ENCODE measurements around the gene HSPA14. TPM values are rescaled to one million over a fixed set of nuclear protein-coding genes. Genes with fewer than 3 reads are reported as not detected.

HSPA14 gene
- total RNA-seq, 3 donors from 2014 or later (not counting 1 experiment from before 2014, with no cell fraction given): 18.9 to 25.6 (median 24.5) TPM

GRCh38 chr10:14838582-14839304 is 637 bp downstream of the HSPA14 start:
- peak; percentile 32 to 49 for DNase-seq
- no peaks in the 10 kb centered on the region for H3K27me3 Mint-ChIP-seq (ENCODE audit: low read depth in 2 of 2)
- H3K36me3 Mint-ChIP-seq: no peaks in the 10 kb centered on the region
- intact Hi-C loops (cut with micrococcal nuclease): loop anchor here (1.0 to 5.0 kb wide), 7 partner anchors 40 to 341 kb away; partner anchors contain the start of genes DCLRE1C, RPP38 and SUV39H2
- H3K9me3 Mint-ChIP-seq: no peaks in the 10 kb centered on the region
- peak overlapping the region; percentile 92 for H3K27ac ChIP-seq (ENCODE audit: low read length)
- H3K4me3 ChIP-seq (ENCODE audit: low read length): peak overlapping the region; percentile 95
- H3K36me3 ChIP-seq (ENCODE audit: control insufficient read depth, insufficient read depth, low read length): peaks cover 27% of the 10 kb centered on the region
- H3K4me1 Mint-ChIP-seq: peaks cover 15 to 30% of the 10 kb centered on the region in 2 donors
- H3K4me3 Mint-ChIP-seq: peak overlapping the region; percentile 95
- peak overlapping the region; percentile 91 to 98 for H3K27ac Mint-ChIP-seq
- TF ChIP-seq CTCF (IDR thresholded peaks at IDR 0.05): no peak
- WGBS (ENCODE audit: insufficient coverage): under 1% methylated on average over 60 of the region's 60 CpGs
- H3K27me3 ChIP-seq (ENCODE audit: control insufficient read depth, insufficient read depth, low read length): no peaks in the 10 kb centered on the region
- H3K4me1 ChIP-seq (ENCODE audit: control insufficient read depth, insufficient read depth, low read length): peaks cover 20% of the 10 kb centered on the region
- no peaks in the 10 kb centered on the region for H3K9me3 ChIP-seq (ENCODE audit: control insufficient read depth, insufficient read depth, low read length)
- peak in 1 of 3 donors; percentile 1 for ATAC-seq

GRCh38 chr10:14839305-14839695 is 1.2 kb downstream of the HSPA14 start:
- H3K9me3 Mint-ChIP-seq: no peaks in the 10 kb centered on the region
- H3K27me3 Mint-ChIP-seq (ENCODE audit: low read depth in 2 of 2): no peaks in the 10 kb centered on the region
- peaks cover 15 to 30% of the 10 kb centered on the region in 2 donors for H3K4me1 Mint-ChIP-seq
- ATAC-seq (no peak), DNase-seq (peak in 1 of 2 donors; percentile 10)
- intact Hi-C loops (cut with micrococcal nuclease): loop anchor here (5.0 kb wide), 5 partner anchors 113 to 342 kb away; partner anchors contain the start of gene DCLRE1C
- Histone ChIP-seq H3K4me3 (ENCODE audit: low read length) (peak overlapping the region; percentile 95), H3K36me3 (ENCODE audit: control insufficient read depth, insufficient read depth, low read length) (peaks cover 32% of the 10 kb centered on the region), H3K4me1 (ENCODE audit: control insufficient read depth, insufficient read depth, low read length) (peaks cover 20% of the 10 kb centered on the region), H3K9me3 (ENCODE audit: control insufficient read depth, insufficient read depth, low read length) (no peaks in the 10 kb centered on the region), H3K27me3 (ENCODE audit: control insufficient read depth, insufficient read depth, low read length) (no peaks in the 10 kb centered on the region), H3K27ac (ENCODE audit: low read length) (no peak overlapping the region)
- no peak for TF ChIP-seq CTCF (IDR thresholded peaks at IDR 0.05)
- peak overlapping the region; percentile 95 for H3K4me3 Mint-ChIP-seq
- WGBS (ENCODE audit: insufficient coverage): 28% methylated on average over 14 of the region's 14 CpGs
- no peaks in the 10 kb centered on the region for H3K36me3 Mint-ChIP-seq
- peak overlapping the region; percentile 91 to 98 for H3K27ac Mint-ChIP-seq

- peaks cover 40% of the 10 kb centered on the region for H3K36me3 ChIP-seq (ENCODE audit: control insufficient read depth, insufficient read depth, low read length)
- Mint-ChIP-seq H3K4me3 (peak overlapping the region; percentile 50), H3K4me1 (peaks cover 20 to 30% of the 10 kb centered on the region in 2 donors), H3K9me3 (no peaks in the 10 kb centered on the region), H3K27ac (peak overlapping the region in 1 of 2 donors; percentile 11), H3K36me3 (peaks cover 5% of the 10 kb centered on the region), H3K27me3 (ENCODE audit: low read depth in 2 of 2) (no peaks in the 10 kb centered on the region)
- TF ChIP-seq CTCF (IDR thresholded peaks at IDR 0.05): no peak
- intact Hi-C loops (cut with micrococcal nuclease): no loop called here
- 95% methylated on average over 2 of the region's 2 CpGs for WGBS (ENCODE audit: insufficient coverage)
- peaks cover 20% of the 10 kb centered on the region for H3K4me1 ChIP-seq (ENCODE audit: control insufficient read depth, insufficient read depth, low read length)
- no peaks in the 10 kb centered on the region for H3K9me3 ChIP-seq (ENCODE audit: control insufficient read depth, insufficient read depth, low read length)
- no peaks in the 10 kb centered on the region for H3K27me3 ChIP-seq (ENCODE audit: control insufficient read depth, insufficient read depth, low read length)
- DNase-seq: no peak
- no peak overlapping the region for H3K27ac ChIP-seq (ENCODE audit: low read length)
- no peak overlapping the region for H3K4me3 ChIP-seq (ENCODE audit: low read length)
- no peak for ATAC-seq
These were observed 2.1 kb downstream of the HSPA14 start for GRCh38 chr10:14840178-14840577.

All from natural killer cell (primary cell).